ENCODE results near the gene LMAN1.

DNA sequence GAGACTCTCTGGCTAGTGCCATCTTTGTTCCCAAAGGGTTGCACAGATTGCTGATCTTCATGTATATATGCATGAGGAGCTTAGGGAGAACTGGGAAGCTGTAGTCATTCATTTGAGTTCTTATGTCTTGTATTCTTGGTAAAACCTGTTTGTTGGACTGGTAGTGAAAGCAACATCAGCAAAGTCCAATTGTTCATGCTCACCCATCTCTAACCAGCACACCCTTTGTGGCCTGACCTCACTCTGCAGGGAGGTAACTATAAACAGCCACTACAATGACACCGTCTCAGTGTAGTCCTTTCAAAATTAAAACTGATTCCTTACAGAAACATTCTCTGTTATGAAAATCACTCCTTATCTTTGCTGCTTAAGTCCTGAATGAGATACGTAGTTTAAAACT lies 13.9 kb upstream of the LMAN1 start:
- TF ChIP-seq, protein P1, sequence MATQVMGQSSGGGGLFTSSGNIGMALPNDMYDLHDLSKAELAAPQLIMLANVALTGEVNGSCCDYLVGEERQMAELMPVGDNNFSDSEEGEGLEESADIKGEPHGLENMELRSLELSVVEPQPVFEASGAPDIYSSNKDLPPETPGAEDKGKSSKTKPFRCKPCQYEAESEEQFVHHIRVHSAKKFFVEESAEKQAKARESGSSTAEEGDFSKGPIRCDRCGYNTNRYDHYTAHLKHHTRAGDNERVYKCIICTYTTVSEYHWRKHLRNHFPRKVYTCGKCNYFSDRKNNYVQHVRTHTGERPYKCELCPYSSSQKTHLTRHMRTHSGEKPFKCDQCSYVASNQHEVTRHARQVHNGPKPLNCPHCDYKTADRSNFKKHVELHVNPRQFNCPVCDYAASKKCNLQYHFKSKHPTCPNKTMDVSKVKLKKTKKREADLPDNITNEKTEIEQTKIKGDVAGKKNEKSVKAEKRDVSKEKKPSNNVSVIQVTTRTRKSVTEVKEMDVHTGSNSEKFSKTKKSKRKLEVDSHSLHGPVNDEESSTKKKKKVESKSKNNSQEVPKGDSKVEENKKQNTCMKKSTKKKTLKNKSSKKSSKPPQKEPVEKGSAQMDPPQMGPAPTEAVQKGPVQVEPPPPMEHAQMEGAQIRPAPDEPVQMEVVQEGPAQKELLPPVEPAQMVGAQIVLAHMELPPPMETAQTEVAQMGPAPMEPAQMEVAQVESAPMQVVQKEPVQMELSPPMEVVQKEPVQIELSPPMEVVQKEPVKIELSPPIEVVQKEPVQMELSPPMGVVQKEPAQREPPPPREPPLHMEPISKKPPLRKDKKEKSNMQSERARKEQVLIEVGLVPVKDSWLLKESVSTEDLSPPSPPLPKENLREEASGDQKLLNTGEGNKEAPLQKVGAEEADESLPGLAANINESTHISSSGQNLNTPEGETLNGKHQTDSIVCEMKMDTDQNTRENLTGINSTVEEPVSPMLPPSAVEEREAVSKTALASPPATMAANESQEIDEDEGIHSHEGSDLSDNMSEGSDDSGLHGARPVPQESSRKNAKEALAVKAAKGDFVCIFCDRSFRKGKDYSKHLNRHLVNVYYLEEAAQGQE (IDR thresholded peaks at IDR 0.05; ENCODE audit: low read depth): no peak
- TF ChIP-seq, protein P2, sequence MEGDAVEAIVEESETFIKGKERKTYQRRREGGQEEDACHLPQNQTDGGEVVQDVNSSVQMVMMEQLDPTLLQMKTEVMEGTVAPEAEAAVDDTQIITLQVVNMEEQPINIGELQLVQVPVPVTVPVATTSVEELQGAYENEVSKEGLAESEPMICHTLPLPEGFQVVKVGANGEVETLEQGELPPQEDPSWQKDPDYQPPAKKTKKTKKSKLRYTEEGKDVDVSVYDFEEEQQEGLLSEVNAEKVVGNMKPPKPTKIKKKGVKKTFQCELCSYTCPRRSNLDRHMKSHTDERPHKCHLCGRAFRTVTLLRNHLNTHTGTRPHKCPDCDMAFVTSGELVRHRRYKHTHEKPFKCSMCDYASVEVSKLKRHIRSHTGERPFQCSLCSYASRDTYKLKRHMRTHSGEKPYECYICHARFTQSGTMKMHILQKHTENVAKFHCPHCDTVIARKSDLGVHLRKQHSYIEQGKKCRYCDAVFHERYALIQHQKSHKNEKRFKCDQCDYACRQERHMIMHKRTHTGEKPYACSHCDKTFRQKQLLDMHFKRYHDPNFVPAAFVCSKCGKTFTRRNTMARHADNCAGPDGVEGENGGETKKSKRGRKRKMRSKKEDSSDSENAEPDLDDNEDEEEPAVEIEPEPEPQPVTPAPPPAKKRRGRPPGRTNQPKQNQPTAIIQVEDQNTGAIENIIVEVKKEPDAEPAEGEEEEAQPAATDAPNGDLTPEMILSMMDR (IDR thresholded peaks at IDR 0.05 in 2 of 3, conservative IDR thresholded peaks at IDR 0.05 in 1 of 3; ENCODE audit: borderline replicate concordance in 1 of 3, insufficient read depth in 1 of 3, low read depth in 2 of 3, low read length in 2 of 3): no peak
- TF ChIP-seq, protein P3, sequence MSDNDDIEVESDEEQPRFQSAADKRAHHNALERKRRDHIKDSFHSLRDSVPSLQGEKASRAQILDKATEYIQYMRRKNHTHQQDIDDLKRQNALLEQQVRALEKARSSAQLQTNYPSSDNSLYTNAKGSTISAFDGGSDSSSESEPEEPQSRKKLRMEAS (IDR thresholded peaks at IDR 0.05): no peak
- TF ChIP-seq, protein P4, sequence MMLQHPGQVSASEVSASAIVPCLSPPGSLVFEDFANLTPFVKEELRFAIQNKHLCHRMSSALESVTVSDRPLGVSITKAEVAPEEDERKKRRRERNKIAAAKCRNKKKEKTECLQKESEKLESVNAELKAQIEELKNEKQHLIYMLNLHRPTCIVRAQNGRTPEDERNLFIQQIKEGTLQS (IDR thresholded peaks at IDR 0.05): no peak
- no peak for TF ChIP-seq JUND (IDR thresholded peaks at IDR 0.05)
- no peak for TF ChIP-seq POLR2AphosphoS5 (IDR thresholded peaks at IDR 0.05; ENCODE audit: low read depth, low read length)
- no peak for TF ChIP-seq EZH2 (IDR thresholded peaks at IDR 0.05)
- no peak for TF ChIP-seq RAD21 (IDR thresholded peaks at IDR 0.05; ENCODE audit: low read depth)

Measured in HCT116 (cell line).